Spinal cord (tissue), 10 donors: ENCODE data around the gene COBL. TPM values are rescaled to one million over a fixed set of nuclear protein-coding genes. Genes with fewer than 3 reads are reported as not detected.
A peak's percentile ranks its signal among the peaks of the same experiment; 100 is the strongest.

Experiments
- DNase-seq, 6 donors: peaks; one replicate each; pipeline versions ENCODE4 v3.0.0 to v3.0.0-alpha.2; 2013 to 2015; ENCODE audit warnings: low spot score in 6 of 6, low read depth in 4 of 6
- H3K27ac ChIP-seq: one replicate; pipeline ENCODE4 v1.5.1; 2013; ENCODE audit warnings: low read depth, low read length, control low read depth
- H3K27me3 ChIP-seq: one replicate; pipeline ENCODE4 v1.6.1; 2013; ENCODE audit warnings: low read length; ENCODE audit not compliant: control insufficient read depth, insufficient read depth
- H3K36me3 ChIP-seq: one replicate; pipeline ENCODE4 v1.6.1; 2013; ENCODE audit warnings: low read length; ENCODE audit not compliant: control insufficient read depth, insufficient read depth
- H3K4me1 ChIP-seq: one replicate; pipeline ENCODE4 v1.6.1; 2013; ENCODE audit warnings: low read length; ENCODE audit not compliant: control insufficient read depth, insufficient read depth
- H3K4me3 ChIP-seq: one replicate; pipeline ENCODE4 v1.5.1; 2013; ENCODE audit warnings: low read depth, low read length, control low read depth
- H3K9me3 ChIP-seq: one replicate; pipeline ENCODE4 v1.6.1; 2013; ENCODE audit warnings: low read length; ENCODE audit not compliant: control insufficient read depth, insufficient read depth
- whole genome bisulfite sequencing: methylation state at CpG from one replicate; pipeline ENCODE4 v1.1.5; 2013; ENCODE audit warnings: missing lambda C conversion rate; ENCODE audit not compliant: insufficient coverage; 5-methylcytosine and 5-hydroxymethylcytosine counted together
- polyA plus RNA-seq, 2 donors: library from polyadenylated mRNA; unstranded; fragments of 120-200 nt; gene quantifications; one replicate each; pipeline ENCODE4 v1.2.1, GENCODE V29; 2013; ENCODE audit not compliant: insufficient read length in 2 of 2
- total RNA-seq, 2 donors: library from RNA; depleted of rRNA in 1 of 2; stranded (reverse); fragments of 120-200 nt in 1 of 2; fragments of >200 nt in 1 of 2; gene quantifications; one replicate each; pipeline versions ENCODE4 v1.2.3 to v1.2.4, GENCODE V29; 2013 to 2014
- donor health status: healthy.

The COBL gene
- total and polyA plus RNA-seq, 4 donors, result 3.8 to 7.8 (median 5.1) TPM

GRCh38 chr7:51121931-51122425 is 194.6 kb downstream of the COBL start:
- Histone ChIP-seq H3K36me3 (no peaks in the 10 kb centered on the region), H3K4me3 (no peak overlapping the region), H3K27ac (no peak overlapping the region), H3K4me1 (no peaks in the 10 kb centered on the region), H3K9me3 (no peaks in the 10 kb centered on the region), H3K27me3 (no peaks in the 10 kb centered on the region)
- WGBS, result 25% methylated on average over 8 of the region's 9 CpGs
- peak in 1 of 6 donors; percentile 45 for DNase-seq

DNA sequence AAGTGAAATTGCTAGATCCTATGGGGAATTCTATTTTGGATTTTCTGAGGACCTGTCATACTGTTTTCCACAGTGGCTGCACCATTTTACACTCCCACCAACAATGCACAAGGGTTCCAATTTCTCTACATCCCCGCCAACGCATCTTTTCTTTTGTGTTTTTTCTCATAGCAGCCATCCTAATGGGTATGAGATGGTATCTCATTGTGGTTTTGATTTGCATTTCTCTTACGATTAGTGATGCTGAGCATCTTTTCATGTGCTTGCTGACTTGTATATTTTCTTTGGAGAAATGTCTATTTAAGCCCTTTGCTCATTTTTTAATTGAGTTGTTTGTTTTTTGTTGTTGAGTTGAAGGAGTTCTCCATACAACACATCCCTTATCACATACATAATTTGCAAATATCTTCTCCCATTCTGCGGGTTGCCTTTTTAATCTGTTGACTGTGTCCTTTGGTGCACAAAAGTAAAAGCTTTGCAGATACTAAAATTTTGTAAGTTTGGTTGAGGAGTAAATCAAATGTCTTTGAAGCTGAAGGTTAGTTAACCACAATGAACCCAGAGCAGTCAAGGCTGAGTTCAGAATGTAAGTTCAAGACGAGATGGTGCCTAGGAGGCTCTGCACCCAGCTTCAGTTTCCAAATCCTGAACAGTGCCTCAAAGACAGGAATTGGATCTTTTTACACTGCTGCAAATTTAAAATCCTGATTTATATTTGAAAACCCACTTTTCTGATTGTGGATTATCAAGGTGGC is 195.4 kb downstream of the COBL start:
- no peaks in the 10 kb centered on the region for H3K27me3 ChIP-seq
- no peaks in the 10 kb centered on the region for H3K36me3 ChIP-seq
- no peaks in the 10 kb centered on the region for H3K9me3 ChIP-seq
- H3K27ac ChIP-seq, result peak overlapping the region; percentile 6
- no peaks in the 10 kb centered on the region for H3K4me1 ChIP-seq
- DNase-seq, result no peak
- WGBS, result 80% methylated on average over 1 of the region's 5 CpGs
- no peak overlapping the region for H3K4me3 ChIP-seq

GRCh38 chr7:51118628-51119027 is 198.0 kb downstream of the COBL start:
- Histone ChIP-seq H3K4me3 (no peak overlapping the region), H3K27me3 (no peaks in the 10 kb centered on the region), H3K9me3 (no peaks in the 10 kb centered on the region), H3K27ac (no peak overlapping the region), H3K4me1 (no peaks in the 10 kb centered on the region), H3K36me3 (no peaks in the 10 kb centered on the region)
- DNase-seq, result no peak
- WGBS, result 83% methylated on average over 1 of the region's 4 CpGs

- no peak for DNase-seq
- H3K27ac ChIP-seq, result no peak overlapping the region
- no peaks in the 10 kb centered on the region for H3K36me3 ChIP-seq
- no peaks in the 10 kb centered on the region for H3K9me3 ChIP-seq
- H3K27me3 ChIP-seq, result no peaks in the 10 kb centered on the region
- WGBS, result no CpG with 5 or more reads among the region's 1 CpG
- H3K4me3 ChIP-seq, result no peak overlapping the region
- H3K4me1 ChIP-seq, result no peaks in the 10 kb centered on the region
Measured at GRCh38 chr7:51114501-51114900, 202.1 kb downstream of the COBL start.

- Histone ChIP-seq H3K27me3 (no peaks in the 10 kb centered on the region), H3K4me1 (no peaks in the 10 kb centered on the region), H3K36me3 (no peaks in the 10 kb centered on the region), H3K4me3 (no peak overlapping the region), H3K27ac (no peak overlapping the region), H3K9me3 (no peaks in the 10 kb centered on the region)
- no peak for DNase-seq
- WGBS, result 84% methylated on average over 5 of the region's 7 CpGs
Measured at GRCh38 chr7:51113962-51114361, 202.6 kb downstream of the COBL start.

DNA sequence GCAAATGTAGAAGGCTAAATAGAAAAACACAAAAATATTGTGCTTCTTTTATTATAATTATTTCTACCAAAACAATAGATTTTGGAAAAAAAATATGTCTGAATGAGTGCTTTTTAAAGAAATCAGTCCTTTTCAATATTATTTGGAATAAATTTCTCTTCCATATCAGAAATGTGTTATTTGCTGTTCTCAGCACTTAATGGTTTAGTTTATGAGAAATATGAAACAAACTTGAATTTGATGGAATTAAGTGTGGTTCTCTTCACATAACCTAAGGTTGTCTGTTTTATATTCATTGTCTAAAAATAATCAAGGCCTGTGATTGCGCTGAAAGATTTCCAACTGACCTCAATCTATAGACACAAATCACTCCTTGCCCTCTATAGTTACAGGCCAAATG is 203.0 kb downstream of the COBL start:
- Histone ChIP-seq H3K4me3 (no peak overlapping the region), H3K27ac (no peak overlapping the region), H3K4me1 (no peaks in the 10 kb centered on the region), H3K9me3 (no peaks in the 10 kb centered on the region), H3K36me3 (no peaks in the 10 kb centered on the region), H3K27me3 (no peaks in the 10 kb centered on the region)
- no peak for DNase-seq
- WGBS, result no CpG with 5 or more reads among the region's 1 CpG

DNA sequence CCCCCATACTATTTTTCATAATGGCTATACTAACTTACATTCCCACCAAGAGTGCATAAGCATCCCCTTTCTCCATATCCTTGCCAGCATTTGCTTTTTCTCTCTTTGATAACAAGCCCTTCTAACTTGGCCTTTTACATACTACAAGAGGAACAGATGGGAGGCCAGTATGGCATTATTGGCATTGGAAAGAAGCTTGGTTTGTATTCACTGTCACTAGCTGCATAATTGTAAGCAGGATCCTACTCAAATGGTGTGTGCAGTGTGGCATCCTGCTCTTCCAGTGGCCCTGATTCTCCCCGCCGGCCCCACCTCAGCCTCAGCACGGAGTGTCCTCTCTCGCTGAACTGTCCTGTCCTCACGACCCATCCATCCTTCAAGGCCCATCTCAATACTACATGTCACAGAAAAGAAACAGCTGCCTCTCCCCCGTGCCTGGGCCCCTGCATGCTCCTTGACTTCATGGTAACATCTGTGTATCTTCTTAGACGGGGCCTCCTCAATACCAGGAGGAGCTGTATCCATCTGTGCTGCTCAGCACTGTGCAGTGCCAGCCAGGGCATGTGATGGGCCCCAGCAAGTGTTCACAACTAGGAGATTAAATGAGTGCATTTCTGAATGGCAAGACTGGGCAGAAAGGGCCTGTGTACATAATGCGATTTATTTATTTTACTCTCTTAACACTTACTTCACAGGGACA is 205.2 kb downstream of the COBL start:
- H3K27me3 ChIP-seq, result no peaks in the 10 kb centered on the region
- peak in 2 of 6 donors; percentile 15 to 90 for DNase-seq
- H3K36me3 ChIP-seq, result no peaks in the 10 kb centered on the region
- no peak overlapping the region for H3K4me3 ChIP-seq
- H3K4me1 ChIP-seq, result no peaks in the 10 kb centered on the region
- 85% methylated on average over 6 of the region's 8 CpGs for WGBS
- no peak overlapping the region for H3K27ac ChIP-seq
- H3K9me3 ChIP-seq, result no peaks in the 10 kb centered on the region

- WGBS, result 80% methylated on average over 6 of the region's 8 CpGs
- Histone ChIP-seq H3K27ac (no peak overlapping the region), H3K36me3 (no peaks in the 10 kb centered on the region), H3K9me3 (no peaks in the 10 kb centered on the region), H3K4me1 (no peaks in the 10 kb centered on the region), H3K4me3 (no peak overlapping the region), H3K27me3 (no peaks in the 10 kb centered on the region)
- no peak for DNase-seq
Measured at GRCh38 chr7:51108134-51108533, 208.5 kb downstream of the COBL start.

- Histone ChIP-seq H3K27ac (no peak overlapping the region), H3K27me3 (no peaks in the 10 kb centered on the region), H3K9me3 (no peaks in the 10 kb centered on the region), H3K4me1 (no peaks in the 10 kb centered on the region), H3K4me3 (no peak overlapping the region), H3K36me3 (no peaks in the 10 kb centered on the region)
- DNase-seq, result no peak
- WGBS, result 89% methylated on average over 1 of the region's 3 CpGs
Measured at GRCh38 chr7:51104278-51104677, 212.3 kb downstream of the COBL start.

DNA sequence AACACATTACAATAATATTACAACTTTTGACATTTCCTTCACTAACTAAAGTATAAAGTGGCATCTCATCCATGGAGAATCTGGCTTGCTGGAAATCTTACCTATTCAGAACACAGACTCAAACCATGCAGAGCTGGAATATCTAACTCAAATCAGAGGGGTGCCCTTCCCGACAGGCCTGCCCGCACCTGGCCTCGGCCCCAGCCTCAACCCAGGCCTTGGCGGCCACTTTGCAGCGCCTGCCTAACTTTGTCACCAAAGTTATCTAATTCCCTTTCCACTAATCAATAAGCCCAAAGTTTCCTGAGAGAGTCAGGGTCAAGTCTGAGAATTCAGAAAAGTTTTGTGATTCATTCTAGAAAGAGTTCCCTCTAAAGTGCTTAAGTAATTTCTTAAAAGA is 212.9 kb downstream of the COBL start:
- Histone ChIP-seq H3K4me1 (no peaks in the 10 kb centered on the region), H3K4me3 (no peak overlapping the region), H3K27me3 (no peaks in the 10 kb centered on the region), H3K9me3 (no peaks in the 10 kb centered on the region), H3K27ac (no peak overlapping the region), H3K36me3 (no peaks in the 10 kb centered on the region)
- 97% methylated on average over 4 of the region's 5 CpGs for WGBS
- DNase-seq, result no peak
